Panc1 (cell line): Measurements from ENCODE around the gene MYO16. TPM values are rescaled to one million over a fixed set of nuclear protein-coding genes. Genes with fewer than 3 reads are reported as not detected.

Source experiments
- ATAC-seq: fragments of 200-7000 bp; cut with Tn5 transposase; 2 replicates; pipeline ENCODE4 v1.9.1; 2020; ENCODE audit warnings: mild to moderate bottlenecking, moderate library complexity
- BruUV-seq: library from RNA; stranded (reverse); fragments of 400-500 nt; replicated peaks from 2 replicates; lab custom pipeline; 2021; lab: Mats Ljungman, UMichigan
- CTCF ChIA-PET: fragments of 300-600 bp; sonication (Branson Sonifier 250); formaldehyde crosslinking; loops from one replicate; lab custom pipeline; 2022; ENCODE audit warnings: antibody characterized with exemption; lab: Charles Lee
- POLR2A ChIA-PET: fragments of 300-600 bp; sonication (Branson Sonifier 250); formaldehyde crosslinking; loops from one replicate; lab custom pipeline; 2022; ENCODE audit warnings: antibody characterized with exemption; lab: Charles Lee
- DNase-seq: peaks from one replicate; pipeline ENCODE4 v3.0.0-alpha.2; 2010; ENCODE audit warnings: low read depth, low spot score
- H3K27ac ChIP-seq: 2 replicates; pipeline ENCODE4 v1.5.1; 2011; ENCODE audit warnings: mild to moderate bottlenecking, low read length, inconsistent platforms
- H3K27me3 ChIP-seq: fragments of 200-500 bp; sonication (Bioruptor generic); 2 replicates; pipeline ENCODE4 v1.6.0; 2014; ENCODE audit warnings: low read length, inconsistent platforms; ENCODE audit not compliant: control insufficient read depth, insufficient read depth
- H3K36me3 ChIP-seq: fragments of 200-500 bp; sonication (Bioruptor generic); 2 replicates; pipeline ENCODE4 v1.5.1; 2014; ENCODE audit warnings: inconsistent platforms, mild to moderate bottlenecking, low read length, moderate library complexity; ENCODE audit not compliant: control insufficient read depth, insufficient read depth
- H3K4me1 ChIP-seq: 2 replicates; pipeline ENCODE4 v1.5.1; 2011; ENCODE audit warnings: inconsistent platforms, mild to moderate bottlenecking, low read length, moderate library complexity; ENCODE audit not compliant: control insufficient read depth, insufficient read depth
- H3K4me3 ChIP-seq, 2 experiments: 2 replicates each; pipeline ENCODE4 v1.5.1; 2011 to 2012; ENCODE audit warnings: low read depth in 2 of 2, low read length in 2 of 2, mild to moderate bottlenecking in 2 of 2, inconsistent platforms in 1 of 2, moderate library complexity in 1 of 2
- H3K9me3 ChIP-seq: fragments of 200-500 bp; sonication (Bioruptor generic); 2 replicates; pipeline ENCODE4 v1.5.1; 2014; ENCODE audit warnings: low read depth, mild to moderate bottlenecking, inconsistent platforms, low read length, moderate library complexity; ENCODE audit not compliant: control insufficient read depth, insufficient read depth
- POLR2AphosphoS5 ChIP-seq: IDR thresholded peaks from 2 replicates; pipeline ENCODE4 v1.6.1; 2012; ENCODE audit warnings: mild to moderate bottlenecking, low read depth, low read length, moderate library complexity
- SIN3A ChIP-seq: IDR thresholded peaks from 2 replicates; pipeline ENCODE4 v1.6.1; 2012; ENCODE audit warnings: low read depth, mild to moderate bottlenecking, low read length, moderate library complexity, borderline replicate concordance; ENCODE audit not compliant: insufficient read depth
- TCF7L2 ChIP-seq: IDR thresholded peaks from 2 replicates; pipeline ENCODE4 v1.6.1; 2011; ENCODE audit warnings: mild to moderate bottlenecking, low read depth, low read length, inconsistent platforms
- in situ Hi-C: cut with HindIII; loops from 2 replicates; pipeline ENCODE4 v1.10.0; 2016; ENCODE audit warnings: low sequenced_read_pairs, low pct_unique_long_range_greater_than_20kb
- intact Hi-C: fragments of 100-400 bp; cut with micrococcal nuclease; formaldehyde crosslinking; loops from one replicate; pipeline ENCODE4 v1.10.0; 2022; ENCODE audit not compliant: unreplicated experiment
- total RNA-seq: library from RNA; stranded (reverse); gene quantifications from one replicate; pipeline ENCODE4 v1.2.1, GENCODE V29; 2021; ENCODE audit not compliant: unreplicated experiment
- TF ChIP-seq, protein P1 (sequence below): fragments of 450-650 bp; IDR thresholded peaks from 2 replicates; pipeline ENCODE4 v1.5.1; 2017; ENCODE audit warnings: mild to moderate bottlenecking
- TF ChIP-seq, protein P2 (sequence below), 2 experiments: IDR thresholded peaks; 2 replicates each; pipeline ENCODE4 v1.6.1; 2011 to 2012; ENCODE audit warnings: low read depth in 2 of 2, control low read depth in 1 of 2, low read length in 1 of 2, mild to moderate bottlenecking in 1 of 2, moderate library complexity in 1 of 2; ENCODE audit not compliant: insufficient read depth in 1 of 2

MYO16 gene
- total RNA-seq, 1 experiment from 2014 or later = 0.08 TPM

DNA sequence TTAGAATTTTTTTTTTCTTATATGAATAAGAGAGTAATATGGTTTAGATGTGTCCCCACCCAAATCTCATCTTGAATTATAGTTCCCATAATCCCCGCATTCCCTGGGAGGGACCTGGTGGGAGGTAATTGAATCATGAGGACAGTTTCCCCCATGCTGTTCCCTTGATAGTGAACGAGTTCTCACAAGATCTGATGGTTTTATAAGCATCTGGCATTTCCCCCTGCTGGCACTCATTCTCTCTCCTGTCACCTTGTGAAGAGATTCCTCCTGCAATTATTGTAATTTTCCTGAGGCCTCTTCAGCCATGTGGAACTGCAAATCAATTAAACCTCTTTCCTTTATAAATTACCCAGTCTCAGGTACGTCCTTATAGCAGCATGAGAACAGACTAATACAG lies 205.7 kb downstream of the MYO16 start:
- Histone ChIP-seq H3K4me3 (no peak overlapping the region), H3K4me1 (no peaks in the 10 kb centered on the region), H3K9me3 (no peaks in the 10 kb centered on the region), H3K36me3 (no peaks in the 10 kb centered on the region), H3K27ac (no peak overlapping the region), H3K27me3 (no peaks in the 10 kb centered on the region)
- intact Hi-C loops (no loop called here), in situ Hi-C loops (no loop called here)
- ATAC-seq = no peak
- POLR2A ChIA-PET = no interaction called here
- BruUV-seq = no TSS peak
- TF ChIP-seq TCF7L2 = no peak
- TF ChIP-seq POLR2AphosphoS5 = no peak
- TF ChIP-seq, protein P1, sequence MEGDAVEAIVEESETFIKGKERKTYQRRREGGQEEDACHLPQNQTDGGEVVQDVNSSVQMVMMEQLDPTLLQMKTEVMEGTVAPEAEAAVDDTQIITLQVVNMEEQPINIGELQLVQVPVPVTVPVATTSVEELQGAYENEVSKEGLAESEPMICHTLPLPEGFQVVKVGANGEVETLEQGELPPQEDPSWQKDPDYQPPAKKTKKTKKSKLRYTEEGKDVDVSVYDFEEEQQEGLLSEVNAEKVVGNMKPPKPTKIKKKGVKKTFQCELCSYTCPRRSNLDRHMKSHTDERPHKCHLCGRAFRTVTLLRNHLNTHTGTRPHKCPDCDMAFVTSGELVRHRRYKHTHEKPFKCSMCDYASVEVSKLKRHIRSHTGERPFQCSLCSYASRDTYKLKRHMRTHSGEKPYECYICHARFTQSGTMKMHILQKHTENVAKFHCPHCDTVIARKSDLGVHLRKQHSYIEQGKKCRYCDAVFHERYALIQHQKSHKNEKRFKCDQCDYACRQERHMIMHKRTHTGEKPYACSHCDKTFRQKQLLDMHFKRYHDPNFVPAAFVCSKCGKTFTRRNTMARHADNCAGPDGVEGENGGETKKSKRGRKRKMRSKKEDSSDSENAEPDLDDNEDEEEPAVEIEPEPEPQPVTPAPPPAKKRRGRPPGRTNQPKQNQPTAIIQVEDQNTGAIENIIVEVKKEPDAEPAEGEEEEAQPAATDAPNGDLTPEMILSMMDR = no peak
- TF ChIP-seq, protein P2, sequence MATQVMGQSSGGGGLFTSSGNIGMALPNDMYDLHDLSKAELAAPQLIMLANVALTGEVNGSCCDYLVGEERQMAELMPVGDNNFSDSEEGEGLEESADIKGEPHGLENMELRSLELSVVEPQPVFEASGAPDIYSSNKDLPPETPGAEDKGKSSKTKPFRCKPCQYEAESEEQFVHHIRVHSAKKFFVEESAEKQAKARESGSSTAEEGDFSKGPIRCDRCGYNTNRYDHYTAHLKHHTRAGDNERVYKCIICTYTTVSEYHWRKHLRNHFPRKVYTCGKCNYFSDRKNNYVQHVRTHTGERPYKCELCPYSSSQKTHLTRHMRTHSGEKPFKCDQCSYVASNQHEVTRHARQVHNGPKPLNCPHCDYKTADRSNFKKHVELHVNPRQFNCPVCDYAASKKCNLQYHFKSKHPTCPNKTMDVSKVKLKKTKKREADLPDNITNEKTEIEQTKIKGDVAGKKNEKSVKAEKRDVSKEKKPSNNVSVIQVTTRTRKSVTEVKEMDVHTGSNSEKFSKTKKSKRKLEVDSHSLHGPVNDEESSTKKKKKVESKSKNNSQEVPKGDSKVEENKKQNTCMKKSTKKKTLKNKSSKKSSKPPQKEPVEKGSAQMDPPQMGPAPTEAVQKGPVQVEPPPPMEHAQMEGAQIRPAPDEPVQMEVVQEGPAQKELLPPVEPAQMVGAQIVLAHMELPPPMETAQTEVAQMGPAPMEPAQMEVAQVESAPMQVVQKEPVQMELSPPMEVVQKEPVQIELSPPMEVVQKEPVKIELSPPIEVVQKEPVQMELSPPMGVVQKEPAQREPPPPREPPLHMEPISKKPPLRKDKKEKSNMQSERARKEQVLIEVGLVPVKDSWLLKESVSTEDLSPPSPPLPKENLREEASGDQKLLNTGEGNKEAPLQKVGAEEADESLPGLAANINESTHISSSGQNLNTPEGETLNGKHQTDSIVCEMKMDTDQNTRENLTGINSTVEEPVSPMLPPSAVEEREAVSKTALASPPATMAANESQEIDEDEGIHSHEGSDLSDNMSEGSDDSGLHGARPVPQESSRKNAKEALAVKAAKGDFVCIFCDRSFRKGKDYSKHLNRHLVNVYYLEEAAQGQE (IDR thresholded peaks at IDR 0.05; ENCODE audit: insufficient read depth in 1 of 2, low read depth in 2 of 2, low read length in 1 of 2) = no peak
- TF ChIP-seq SIN3A = no peak
- DNase-seq = no peak
- CTCF ChIA-PET = no interaction called here

DNA sequence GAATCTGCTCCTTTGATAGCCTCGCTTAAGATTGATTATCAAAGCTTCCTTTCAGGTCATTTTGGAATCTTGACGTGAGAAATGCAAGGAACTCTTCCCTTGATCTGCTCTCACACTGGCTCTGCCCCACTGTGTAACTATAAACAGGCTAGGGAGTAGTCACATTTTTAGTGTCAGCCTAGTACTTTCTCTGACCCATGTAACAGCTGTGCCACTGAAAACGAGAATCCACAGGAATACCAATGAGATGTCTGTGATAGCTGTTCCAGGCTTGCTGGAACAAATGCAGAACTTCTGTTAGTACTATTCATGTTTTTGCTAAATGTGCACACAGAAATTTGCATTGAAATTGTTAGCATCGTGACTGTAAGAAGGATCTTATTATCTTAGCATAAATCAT lies 221.3 kb downstream of the MYO16 start:
- no peaks in the 10 kb centered on the region for H3K27me3 ChIP-seq
- DNase-seq = no peak
- H3K36me3 ChIP-seq = no peaks in the 10 kb centered on the region
- H3K4me1 ChIP-seq = no peaks in the 10 kb centered on the region
- in situ Hi-C loops (no loop called here), intact Hi-C loops (no loop called here)
- ChIA-PET POLR2A (no interaction called here), CTCF (no interaction called here)
- no TSS peak for BruUV-seq
- TF ChIP-seq POLR2AphosphoS5 = no peak
- TF ChIP-seq TCF7L2 = no peak
- TF ChIP-seq, protein P1 = no peak
- no peak for TF ChIP-seq SIN3A
- TF ChIP-seq, protein P2 (IDR thresholded peaks at IDR 0.05; ENCODE audit: insufficient read depth in 1 of 2, low read depth in 2 of 2, low read length in 1 of 2) = no peak
- H3K9me3 ChIP-seq = no peaks in the 10 kb centered on the region
- ATAC-seq = no peak
- H3K27ac ChIP-seq = no peak overlapping the region
- H3K4me3 ChIP-seq = no peak overlapping the region
